ENCODE measurements around the gene PGP. TPM values are rescaled to one million over a fixed set of nuclear protein-coding genes. Genes with fewer than 3 reads are reported as not detected.

Gene PGP
- total RNA-seq, 1 experiment from 2014 or later = 48.7 TPM

Other genes with a start within 250 kb of the PGP start
- not detected for gene RNF151, start 248.0 kb downstream of the PGP start, total RNA-seq (2021; ENCODE audit: unreplicated experiment)
- 42.4 TPM for gene TBL3, start 242.8 kb downstream of the PGP start, total RNA-seq (2021; ENCODE audit: unreplicated experiment)
- 4.0 TPM for gene NOXO1, start 233.4 kb downstream of the PGP start, total RNA-seq (2021; ENCODE audit: unreplicated experiment)
- 49.2 TPM for gene GFER, start 230.6 kb downstream of the PGP start, total RNA-seq (2021; ENCODE audit: unreplicated experiment)
- gene SYNGR3, start 224.9 kb downstream of the PGP start, total RNA-seq (2021; ENCODE audit: unreplicated experiment) = 15.2 TPM
- gene ZNF598, start 205.0 kb downstream of the PGP start, total RNA-seq (2021; ENCODE audit: unreplicated experiment) = 85.7 TPM
- gene NPW, start 195.1 kb downstream of the PGP start, total RNA-seq (2021; ENCODE audit: unreplicated experiment) = 15.3 TPM
- 174 TPM for gene NHERF2, start 187.9 kb downstream of the PGP start, total RNA-seq (2021; ENCODE audit: unreplicated experiment)
- gene NTHL1, start 167.0 kb downstream of the PGP start, total RNA-seq (2021; ENCODE audit: unreplicated experiment) = 39.8 TPM
- gene TSC2, start 166.9 kb downstream of the PGP start, total RNA-seq (2021; ENCODE audit: unreplicated experiment) = 115 TPM
- gene PKD1, start 78.9 kb downstream of the PGP start, total RNA-seq (2021; ENCODE audit: unreplicated experiment) = 279 TPM
- 92.2 TPM for gene RAB26, start 66.2 kb downstream of the PGP start, total RNA-seq (2021; ENCODE audit: unreplicated experiment)
- 108 TPM for gene TRAF7, start 59.1 kb downstream of the PGP start, total RNA-seq (2021; ENCODE audit: unreplicated experiment)
- 4.5 TPM for gene CASKIN1, start 18.2 kb downstream of the PGP start, total RNA-seq (2021; ENCODE audit: unreplicated experiment)
- 91.1 TPM for gene MLST8, start 9.4 kb downstream of the PGP start, total RNA-seq (2021; ENCODE audit: unreplicated experiment)
- gene BRICD5, start 4.0 kb downstream of the PGP start, total RNA-seq (2021; ENCODE audit: unreplicated experiment) = 8.7 TPM
- 50.8 TPM for gene E4F1, start 8.8 kb upstream of the PGP start, total RNA-seq (2021; ENCODE audit: unreplicated experiment)
- gene DNASE1L2, start 21.6 kb upstream of the PGP start, total RNA-seq (2021; ENCODE audit: unreplicated experiment) = 4.4 TPM
- 117 TPM for gene ECI1, start 36.7 kb upstream of the PGP start, total RNA-seq (2021; ENCODE audit: unreplicated experiment)
- gene RNPS1, start 53.3 kb upstream of the PGP start, total RNA-seq (2021; ENCODE audit: unreplicated experiment) = 249 TPM
- 58.4 TPM for gene ABCA3, start 125.9 kb upstream of the PGP start, total RNA-seq (2021; ENCODE audit: unreplicated experiment)
- gene CCNF, start 214.6 kb upstream of the PGP start, total RNA-seq (2021; ENCODE audit: unreplicated experiment) = 35.8 TPM
- gene TEDC2, start 245.3 kb upstream of the PGP start, total RNA-seq (2021; ENCODE audit: unreplicated experiment) = 25.0 TPM